NCI-H524 treated with DMSO at 0.1 percent for 48 hours (cell line): Measurements from ENCODE around the gene CDAN1.
"Not testable (repeated sequence)": the region's sequence is repeated elsewhere in the genome, so short reads cannot be mapped to it uniquely, and the experiment has no call there.

Experiments used
- DNase-seq: peaks from one replicate; lab custom pipeline; 2025; lab: John Stamatoyannopoulos, UW

The CDAN1 gene

DNA sequence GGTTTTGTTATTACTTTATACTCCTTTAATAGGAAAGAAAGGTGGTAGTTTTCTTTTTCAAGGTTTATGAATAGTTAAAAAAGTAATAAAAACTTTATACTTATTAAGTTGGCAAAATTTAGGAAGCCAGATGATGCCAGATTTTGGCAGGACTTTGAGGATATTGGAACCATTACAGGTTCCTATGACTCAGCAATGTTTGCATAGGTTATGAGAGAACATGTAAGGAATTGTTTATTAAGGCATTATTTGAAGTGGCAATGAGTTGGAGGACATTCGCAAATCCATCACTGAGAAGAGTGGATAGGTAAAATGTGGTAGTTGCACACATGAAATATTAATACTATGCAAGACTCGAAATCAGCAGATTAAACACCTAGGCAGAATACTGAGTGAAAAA, 29.9 kb downstream of the CDAN1 start:
- DNase-seq: no peak

DNA sequence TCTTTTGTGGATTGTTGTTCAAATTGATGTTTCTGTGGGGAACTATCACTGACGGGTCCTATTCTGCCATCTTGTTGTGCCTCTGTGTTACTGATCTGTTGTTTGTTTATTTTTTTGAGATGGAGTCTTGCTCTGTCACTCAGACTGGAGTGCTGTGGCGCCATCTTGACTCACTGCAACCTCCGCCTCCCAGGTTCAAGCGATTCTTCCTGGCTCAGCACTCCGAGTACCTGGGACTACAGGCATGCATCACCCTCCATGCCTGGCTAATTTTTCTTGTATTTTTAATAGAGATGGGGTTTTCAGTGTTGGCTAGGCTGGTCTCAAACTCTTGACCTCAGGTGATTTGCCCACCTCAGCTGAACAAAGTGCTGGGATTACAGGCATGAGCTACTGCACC, 31.6 kb downstream of the CDAN1 start:
- no peak for DNase-seq

DNA sequence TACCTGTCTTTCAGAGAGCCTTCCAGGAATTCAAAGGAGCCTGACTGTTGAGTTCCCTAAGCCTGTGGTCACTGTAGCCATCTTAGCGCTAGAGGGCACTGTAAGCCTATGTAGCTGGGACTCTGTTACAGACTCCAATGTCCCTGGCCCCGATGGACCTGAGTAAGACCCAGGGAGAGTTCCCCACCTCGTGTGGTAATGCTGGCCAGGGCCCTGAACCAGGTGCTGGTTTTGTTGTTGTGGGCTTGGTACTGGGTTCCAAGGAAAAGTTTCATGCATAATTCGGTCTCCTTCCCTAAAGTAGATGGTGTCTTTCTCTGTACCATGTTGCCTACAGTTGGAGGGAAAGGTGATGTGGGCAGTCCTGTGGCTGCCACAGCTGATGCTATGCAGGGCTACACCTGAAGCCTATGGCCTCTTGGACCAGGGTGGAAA, 32.4 kb downstream of the CDAN1 start:
- peak; percentile 25 for DNase-seq

DNA sequence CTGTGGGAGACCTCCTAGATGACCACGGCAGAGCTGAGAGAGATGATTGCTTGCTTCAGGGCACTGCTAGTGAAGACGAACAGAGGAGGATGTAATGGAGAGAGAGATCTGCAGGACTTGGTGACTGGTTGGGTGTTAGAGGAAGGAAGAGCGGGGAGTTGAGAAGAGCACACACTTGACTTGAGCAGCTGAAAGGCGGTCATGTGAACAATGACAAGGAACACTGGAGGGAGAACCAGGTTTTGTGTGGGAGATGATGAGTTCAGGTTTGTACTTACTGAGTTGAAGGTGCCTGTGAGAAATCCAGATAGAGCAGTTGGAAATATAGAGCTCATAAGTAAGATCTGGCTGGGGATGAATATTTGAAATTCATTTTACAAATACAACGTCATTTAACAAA, 40.3 kb downstream of the CDAN1 start:
- DNase-seq: no peak

DNA sequence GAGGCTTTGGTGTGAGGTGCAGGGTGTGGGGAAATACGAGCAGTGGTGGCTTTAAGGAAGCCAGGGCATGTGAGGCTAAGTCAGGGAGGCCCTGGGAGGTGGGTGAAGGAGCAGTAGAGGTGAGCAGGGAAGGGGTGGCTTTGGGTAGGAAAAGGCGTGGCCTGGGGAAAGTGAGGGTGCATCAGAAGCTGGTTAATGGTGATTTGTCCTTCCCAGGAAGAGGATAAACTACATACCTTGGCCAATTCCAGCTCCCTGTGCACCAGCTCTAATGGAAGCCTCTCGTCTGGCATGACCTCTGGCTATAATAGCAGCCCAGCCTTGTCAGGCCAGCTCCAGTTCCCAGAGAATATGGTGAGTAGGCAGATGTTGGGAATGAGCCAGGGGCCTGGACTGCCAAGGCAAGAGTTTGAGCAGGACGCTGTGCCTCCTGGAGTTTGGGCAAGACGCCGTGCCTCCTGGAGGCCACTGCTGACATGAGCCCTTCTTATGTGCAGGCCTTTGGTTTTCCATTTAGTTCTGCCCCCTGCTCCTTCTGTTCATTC, 41.3 kb downstream of the CDAN1 start:
- DNase-seq: no peak

DNA sequence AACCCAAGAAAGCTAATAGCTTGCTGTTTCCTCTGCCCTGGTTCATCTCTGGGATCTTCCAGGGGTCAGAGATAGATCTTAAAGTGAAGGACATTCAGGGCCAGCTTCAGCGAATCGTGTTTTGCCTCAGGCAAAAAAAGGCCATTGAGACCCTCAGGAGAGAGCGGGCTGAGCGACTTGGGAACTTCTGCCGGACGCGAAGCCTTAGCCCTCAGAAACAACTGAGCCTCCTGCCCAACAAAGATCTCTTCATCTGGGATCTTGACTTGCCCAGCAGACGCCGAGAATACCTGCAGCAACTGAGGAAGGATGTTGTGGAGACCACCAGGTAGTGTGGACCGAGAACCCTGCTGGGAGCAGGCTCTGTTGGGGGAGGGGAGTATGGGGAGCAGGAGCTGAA, 42.5 kb downstream of the CDAN1 start:
- no peak for DNase-seq

DNA sequence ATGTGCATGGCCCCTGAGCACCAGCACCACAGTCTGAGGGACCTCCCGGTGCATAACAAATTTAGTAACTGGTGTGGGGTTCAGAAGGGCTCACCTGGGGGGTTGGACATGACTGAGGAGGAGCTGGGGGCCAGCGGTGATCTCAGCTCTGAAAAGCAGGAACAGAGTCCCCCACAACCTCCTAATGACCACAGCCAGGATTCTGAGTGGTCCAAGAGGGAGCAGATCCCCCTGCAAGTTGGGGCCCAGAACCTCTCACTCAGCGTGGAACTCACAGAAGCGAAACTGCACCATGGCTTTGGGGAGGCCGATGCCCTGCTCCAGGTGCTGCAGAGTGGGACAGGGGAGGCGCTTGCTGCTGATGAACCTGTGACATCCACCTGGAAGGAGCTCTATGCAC, 43.0 kb downstream of the CDAN1 start:
- DNase-seq: no peak

DNA sequence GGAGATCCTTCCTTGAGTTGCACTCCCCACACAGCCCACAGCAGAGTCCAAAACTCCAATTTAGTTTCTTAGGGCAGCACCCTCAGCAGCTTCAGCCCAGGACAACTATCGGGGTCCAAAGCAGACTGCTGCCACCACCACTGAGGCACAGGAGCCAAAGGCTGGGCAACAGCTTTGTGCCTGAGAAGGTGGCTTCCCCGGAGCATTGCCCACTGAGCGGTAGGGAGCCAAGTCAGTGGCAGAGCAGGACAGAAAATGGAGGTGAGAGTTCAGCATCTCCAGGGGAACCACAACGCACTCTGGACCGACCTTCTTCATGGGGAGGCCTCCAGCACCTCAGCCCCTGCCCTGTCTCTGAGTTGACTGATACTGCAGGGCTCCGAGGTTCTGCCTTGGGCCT, 43.4 kb downstream of the CDAN1 start:
- no peak for DNase-seq

DNA sequence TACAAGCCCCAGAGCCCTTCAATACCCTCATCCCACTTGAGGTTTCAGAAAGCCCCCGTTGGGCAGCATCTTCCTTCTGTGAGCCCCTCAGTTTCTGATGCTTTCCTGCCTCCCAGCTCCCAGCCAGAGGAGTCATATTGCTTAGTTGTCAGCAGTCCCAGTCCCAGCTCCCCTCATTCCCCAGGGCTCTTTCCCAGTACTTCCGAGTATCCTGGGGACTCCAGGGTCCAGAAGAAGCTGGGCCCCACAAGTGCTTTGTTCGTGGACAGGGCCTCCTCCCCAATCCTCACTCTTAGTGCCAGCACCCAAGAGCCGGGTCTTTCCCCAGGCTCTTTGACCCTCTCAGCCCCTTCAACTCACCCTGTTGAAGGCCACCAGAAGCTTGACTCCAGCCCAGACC, 43.9 kb downstream of the CDAN1 start:
- DNase-seq: no peak

DNA sequence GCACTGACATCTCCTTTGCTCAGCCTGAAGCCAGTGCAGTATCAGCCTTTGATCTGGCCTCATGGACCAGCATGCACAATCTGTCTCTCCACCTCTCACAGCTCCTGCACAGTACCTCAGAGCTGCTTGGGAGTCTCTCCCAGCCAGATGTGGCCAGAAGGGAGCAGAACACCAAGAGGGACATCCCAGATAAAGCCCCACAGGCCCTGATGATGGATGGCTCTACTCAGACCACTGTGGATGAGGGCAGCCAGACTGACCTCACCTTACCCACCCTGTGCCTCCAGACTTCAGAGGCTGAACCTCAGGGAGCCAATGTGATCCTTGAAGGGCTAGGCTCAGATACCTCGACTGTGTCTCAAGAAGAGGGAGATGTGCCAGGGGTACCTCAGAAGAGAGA, 44.4 kb downstream of the CDAN1 start:
- DNase-seq: no peak

DNA sequence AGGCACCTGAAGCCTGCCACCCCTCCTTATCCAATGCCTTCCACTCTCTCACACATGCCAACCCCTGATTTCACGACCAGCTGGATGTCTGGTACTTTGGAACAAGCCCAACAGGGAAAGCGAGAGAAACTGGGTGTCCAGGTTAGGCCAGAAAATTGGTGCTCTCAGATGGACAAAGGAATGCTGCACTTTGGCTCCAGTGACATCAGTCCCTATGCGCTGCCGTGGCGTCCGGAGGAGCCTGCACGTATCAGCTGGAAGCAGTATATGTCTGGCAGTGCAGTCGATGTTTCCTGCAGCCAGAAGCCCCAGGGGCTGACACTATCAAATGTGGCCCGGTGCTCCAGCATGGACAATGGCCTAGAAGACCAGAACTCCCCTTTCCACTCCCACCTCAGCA, 45.2 kb downstream of the CDAN1 start:
- DNase-seq: no peak

DNA sequence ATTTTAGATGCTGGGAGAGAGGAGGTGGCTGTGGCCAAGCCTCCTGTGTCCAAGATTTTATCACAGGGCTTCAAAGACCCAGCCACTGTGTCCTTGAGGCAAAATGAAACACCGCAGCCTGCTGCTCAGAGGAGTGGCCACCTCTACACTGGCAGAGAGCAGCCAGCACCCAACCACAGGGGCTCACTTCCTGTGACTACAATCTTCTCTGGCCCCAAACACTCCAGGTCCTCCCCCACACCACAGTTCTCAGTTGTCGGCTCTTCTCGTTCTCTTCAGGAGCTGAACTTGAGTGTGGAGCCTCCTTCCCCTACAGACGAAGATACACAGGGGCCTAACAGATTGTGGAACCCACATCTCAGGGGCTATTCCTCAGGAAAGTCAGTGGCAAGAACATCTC, 45.6 kb downstream of the CDAN1 start:
- no peak for DNase-seq

DNA sequence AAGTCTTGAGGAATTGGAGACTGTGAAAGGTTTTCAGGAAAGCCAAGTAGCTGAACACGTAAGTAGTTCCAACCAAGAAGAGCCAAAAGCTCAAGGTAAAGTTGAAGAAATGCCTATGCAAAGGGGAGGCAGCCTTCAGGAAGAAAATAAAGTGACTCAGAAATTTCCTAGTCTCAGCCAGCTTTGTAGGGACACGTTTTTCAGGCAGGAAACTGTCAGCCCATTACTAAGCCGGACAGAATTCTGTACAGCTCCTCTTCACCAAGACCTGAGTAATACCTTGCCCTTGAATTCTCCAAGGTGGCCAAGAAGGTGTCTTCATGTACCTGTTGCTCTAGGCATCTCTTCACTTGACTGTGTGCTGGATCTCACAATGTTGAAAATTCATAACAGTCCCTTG, 48.6 kb downstream of the CDAN1 start:
- no peak for DNase-seq

DNA sequence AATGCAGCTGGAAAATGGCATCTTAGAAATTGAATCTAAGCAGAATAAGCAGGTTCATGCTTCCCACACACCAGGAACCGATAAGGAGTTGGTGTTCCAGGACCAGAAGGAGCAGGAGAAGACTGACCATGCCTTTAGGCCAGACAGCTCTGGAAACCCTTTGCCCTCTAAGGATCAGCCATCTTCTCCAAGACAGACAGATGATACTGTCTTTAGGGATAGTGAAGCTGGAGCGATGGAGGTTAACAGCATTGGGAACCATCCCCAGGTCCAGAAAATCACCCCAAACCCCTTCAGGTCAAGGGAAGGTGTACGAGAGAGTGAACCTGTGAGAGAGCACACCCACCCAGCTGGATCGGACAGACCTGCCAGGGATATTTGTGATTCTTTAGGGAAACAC, 49.2 kb downstream of the CDAN1 start:
- DNase-seq: no peak

DNA sequence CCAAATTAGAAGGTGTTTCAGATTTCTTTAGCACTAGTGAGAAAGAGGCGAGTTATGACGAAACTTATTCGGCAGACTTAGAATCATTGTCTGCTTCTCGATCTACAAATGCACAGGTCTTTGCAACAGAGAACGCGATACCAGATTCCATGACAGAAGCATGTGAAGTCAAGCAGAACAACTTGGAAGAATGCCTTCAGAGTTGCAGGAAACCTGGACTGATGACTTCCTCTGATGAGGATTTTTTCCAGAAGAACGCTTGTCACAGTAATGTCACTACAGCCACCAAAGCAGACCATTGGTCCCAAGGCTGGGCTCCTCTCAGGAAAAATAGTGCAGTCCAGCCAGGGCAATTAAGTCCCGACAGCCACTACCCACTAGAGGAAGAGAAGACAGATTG, 50.6 kb downstream of the CDAN1 start:
- no peak for DNase-seq

DNA sequence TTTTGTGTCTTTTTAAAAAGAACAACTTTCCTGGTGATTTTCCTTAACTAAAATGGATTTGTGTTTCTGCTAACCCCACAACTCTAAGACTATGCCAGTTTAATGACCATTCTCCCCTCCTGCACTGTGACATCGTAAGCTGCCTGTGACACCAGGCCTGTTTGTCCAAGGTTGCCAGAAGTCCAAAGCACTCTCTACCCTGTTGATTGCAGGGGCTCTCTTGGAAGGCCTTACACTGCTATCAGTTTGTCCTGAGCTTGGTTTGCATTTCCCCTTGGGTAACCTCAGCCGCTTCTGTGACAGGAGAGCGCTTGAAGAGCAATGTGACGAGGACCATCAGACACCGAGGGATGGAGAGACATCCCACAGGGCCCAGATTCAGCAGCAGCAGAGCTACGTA, 55.8 kb downstream of the CDAN1 start:
- DNase-seq: no peak

DNA sequence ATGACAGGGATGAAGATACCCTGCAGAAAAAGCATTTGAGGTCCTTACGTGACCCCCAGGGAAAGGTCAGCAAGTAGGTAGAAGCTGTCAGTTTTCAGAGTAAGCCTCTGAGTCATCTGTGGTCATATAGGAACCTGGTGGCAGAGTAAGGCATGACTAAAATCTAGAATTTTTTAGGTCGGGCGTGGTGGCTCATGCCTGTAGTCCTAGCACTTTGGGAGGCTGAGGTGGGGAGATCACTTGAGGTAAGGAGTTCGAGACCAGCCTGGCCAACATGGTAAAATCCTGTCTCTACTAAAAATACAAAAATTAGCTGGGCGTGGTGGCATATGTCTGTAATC, 56.8 kb downstream of the CDAN1 start:
- DNase-seq: not testable (repeated sequence)

DNA sequence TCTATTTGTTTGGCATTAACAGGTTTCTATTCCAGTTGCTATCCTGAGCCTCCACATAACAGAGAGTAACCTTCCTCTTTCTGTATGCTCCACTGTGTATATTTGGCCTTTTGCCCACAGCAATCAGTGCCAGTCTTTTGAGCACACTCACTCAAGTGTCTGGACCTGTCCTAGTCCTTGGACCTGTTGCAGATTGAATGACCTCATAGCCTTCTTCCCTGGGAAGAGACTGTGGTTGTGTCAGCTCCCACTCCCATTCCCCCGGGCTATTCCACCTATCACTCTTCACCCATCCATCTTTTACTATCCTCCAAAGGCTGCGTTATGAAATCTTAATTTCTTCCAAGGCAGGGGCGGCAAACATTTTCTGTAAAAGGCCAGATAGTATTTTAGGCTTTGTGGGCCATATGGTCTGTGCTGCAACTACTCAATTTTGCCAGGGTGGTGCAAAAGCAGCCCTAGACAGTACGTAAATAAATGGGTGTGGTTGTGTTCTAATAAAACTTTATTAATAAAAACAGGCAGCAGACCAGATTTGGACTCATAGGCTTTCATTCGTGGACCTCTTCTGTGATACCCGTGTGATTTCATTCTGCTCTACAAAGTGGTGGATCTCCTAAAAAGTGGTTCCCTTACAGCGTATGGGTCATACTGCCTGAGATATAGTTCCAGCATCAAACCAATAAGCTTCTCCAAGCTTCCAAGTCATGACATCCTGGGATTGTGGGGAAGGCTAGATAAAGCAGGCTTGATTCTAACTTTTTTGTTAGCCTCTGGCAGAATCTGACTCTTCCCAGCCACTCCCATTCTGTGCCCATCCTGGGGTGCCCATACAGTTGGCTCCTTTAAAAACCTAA, 57.4 kb downstream of the CDAN1 start:
- DNase-seq: no peak

DNA sequence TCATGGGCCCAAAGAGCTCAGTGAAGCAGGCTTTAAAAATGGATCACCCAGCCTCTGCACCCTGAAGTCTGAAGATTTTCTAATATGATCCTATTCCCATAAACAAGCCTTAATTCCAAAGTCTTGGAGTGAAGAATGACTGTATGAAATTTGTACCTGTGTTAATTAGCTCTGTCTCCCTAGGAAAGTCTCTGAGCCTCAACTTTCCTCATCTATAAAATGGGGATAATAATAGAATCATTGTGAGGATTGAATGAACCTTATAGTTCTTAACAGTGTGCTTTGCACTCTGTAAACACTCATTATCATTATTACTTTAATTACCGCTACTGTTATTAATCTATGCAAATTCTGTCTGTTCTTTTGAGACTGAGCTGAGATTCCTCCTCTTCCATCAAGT, 61.9 kb downstream of the CDAN1 start:
- DNase-seq: no peak

DNA sequence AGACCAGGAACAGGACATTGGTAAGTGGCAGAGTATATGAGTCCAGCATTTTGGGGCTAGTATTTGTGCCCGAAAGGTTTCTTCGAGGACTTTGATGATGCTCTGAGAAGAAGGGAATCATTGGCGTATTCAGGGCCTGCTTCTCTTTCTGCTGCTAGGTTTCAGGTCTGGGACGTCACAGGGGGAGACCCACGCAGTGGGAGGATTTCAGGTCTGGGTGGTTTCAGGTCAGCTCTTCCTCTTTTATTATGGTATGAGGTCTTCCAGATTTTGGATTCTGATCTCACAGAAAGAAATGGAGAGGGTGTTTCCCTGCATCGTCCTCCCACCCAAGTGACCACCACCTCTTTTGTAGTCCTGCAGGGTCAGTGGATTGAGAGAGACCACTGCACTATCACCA, 62.5 kb downstream of the CDAN1 start:
- DNase-seq: no peak
